ENCODE data around the gene PIK3C2B.

The PIK3C2B gene

DNA sequence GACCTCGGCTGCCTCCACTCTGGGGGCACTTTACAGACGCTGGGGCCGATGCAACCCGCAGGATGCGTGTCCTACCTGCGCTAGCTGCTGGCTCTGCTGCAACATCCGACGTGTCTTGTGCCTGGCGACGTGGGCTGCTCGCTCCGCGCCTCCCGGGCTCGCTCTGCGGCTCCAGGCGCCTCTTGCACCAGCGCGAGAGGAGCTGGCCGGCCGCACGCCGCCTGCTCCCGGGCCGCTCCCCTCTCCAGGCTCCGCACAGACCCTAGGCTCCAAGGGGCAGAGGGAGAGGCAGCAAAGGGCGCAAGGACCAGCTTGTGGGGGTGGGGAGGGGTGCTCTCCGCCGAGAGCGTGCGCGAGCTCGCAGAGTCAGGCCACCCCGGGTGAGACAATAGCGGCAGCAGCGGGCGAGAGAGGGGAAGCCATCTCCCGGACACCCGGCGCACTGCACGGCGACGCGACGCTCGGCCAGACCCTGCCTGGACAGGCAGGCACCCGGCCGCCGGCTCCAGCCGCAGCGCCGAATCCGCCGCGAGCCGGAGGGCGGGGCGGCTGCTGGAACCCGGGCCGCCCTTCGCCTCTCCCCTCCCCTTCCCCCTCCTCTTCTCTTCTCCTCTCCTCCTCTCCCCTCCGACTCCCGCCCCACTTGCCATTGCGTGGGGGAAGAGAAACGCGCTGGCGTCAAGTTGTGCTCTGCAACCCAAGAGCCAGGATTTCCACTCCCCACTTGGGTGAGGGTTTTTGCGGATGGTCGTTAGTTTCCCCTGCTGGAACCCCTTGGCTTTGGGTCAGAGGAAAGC lies at the start of gene PIK3C2B:
Gene PIK3C2B, minus strand, starts transcription at position 525 of the 797 bp plus-strand sequence. CDS start 25,003 bp downstream, outside the sequence.
- Histone ChIP-seq H3K4me1 (ENCODE audit: control insufficient read depth, insufficient read depth, low read length) (no peaks in the 10 kb centered on the region; the same call in 1 of the 2 replicates), H3K36me3 (ENCODE audit: control insufficient read depth, insufficient read depth, low read length) (no peaks in the 10 kb centered on the region), H3K4me3 (ENCODE audit: low read length) (peak within 1 kb of the TSS; percentile 78), H3K27me3 (ENCODE audit: control insufficient read depth, insufficient read depth, low read length) (no peaks in the 10 kb centered on the region), H3K9me3 (ENCODE audit: control insufficient read depth, insufficient read depth, low read length) (no peaks in the 10 kb centered on the region), H3K27ac (ENCODE audit: low read length) (no peak within 1 kb of the TSS)
- WGBS (ENCODE audit: insufficient coverage, insufficient read length), result no CpG with 5 or more reads among the region's 69 CpGs
- no peak for DNase-seq (ENCODE audit: low read depth, low spot score)

GRCh38 chr1:204544321-204544720 lies 49.7 kb upstream of the PIK3C2B start:
- no peak overlapping the region for H3K4me3 ChIP-seq (ENCODE audit: low read length)
- no peaks in the 10 kb centered on the region for H3K27me3 ChIP-seq (ENCODE audit: control insufficient read depth, insufficient read depth, low read length)
- peaks cover 43% of the 10 kb centered on the region; the same call in 1 of the 2 replicates for H3K36me3 ChIP-seq (ENCODE audit: control insufficient read depth, insufficient read depth, low read length)
- WGBS (ENCODE audit: insufficient coverage, insufficient read length), result no CpG with 5 or more reads among the region's 2 CpGs
- no peak for DNase-seq (ENCODE audit: low read depth, low spot score)
- no peak overlapping the region for H3K27ac ChIP-seq (ENCODE audit: low read length)
- no peaks in the 10 kb centered on the region for H3K9me3 ChIP-seq (ENCODE audit: control insufficient read depth, insufficient read depth, low read length)
- H3K4me1 ChIP-seq (ENCODE audit: control insufficient read depth, insufficient read depth, low read length), result no peaks in the 10 kb centered on the region

DNA sequence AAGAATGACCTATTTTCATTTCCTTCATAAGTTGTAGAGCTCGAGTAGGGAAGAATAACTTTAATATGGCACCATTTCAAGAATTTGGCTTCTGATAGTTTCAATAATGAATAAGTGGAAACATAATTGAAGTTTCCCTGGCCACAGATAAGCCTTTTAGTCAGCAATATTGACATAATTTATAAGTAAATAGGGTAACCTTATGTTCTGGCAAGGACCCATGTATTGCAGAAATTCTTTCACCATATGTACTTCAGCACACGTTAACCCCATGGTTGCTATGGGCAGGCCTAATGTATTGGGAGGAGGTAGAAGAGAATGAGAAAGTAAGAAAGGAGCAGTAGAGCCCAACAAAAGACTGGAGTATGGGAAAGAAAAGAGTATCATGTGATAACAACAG lies 47.0 kb upstream of the PIK3C2B start:
- Histone ChIP-seq H3K27ac (ENCODE audit: low read length) (no peak overlapping the region), H3K4me1 (ENCODE audit: control insufficient read depth, insufficient read depth, low read length) (no peaks in the 10 kb centered on the region), H3K4me3 (ENCODE audit: low read length) (no peak overlapping the region), H3K36me3 (ENCODE audit: control insufficient read depth, insufficient read depth, low read length) (peaks cover 41% of the 10 kb centered on the region; the same call in 1 of the 2 replicates), H3K9me3 (ENCODE audit: control insufficient read depth, insufficient read depth, low read length) (no peaks in the 10 kb centered on the region), H3K27me3 (ENCODE audit: control insufficient read depth, insufficient read depth, low read length) (no peaks in the 10 kb centered on the region)
- no peak for DNase-seq (ENCODE audit: low read depth, low spot score)
- no CpG with 5 or more reads among the region's 2 CpGs for WGBS (ENCODE audit: insufficient coverage, insufficient read length)

- Histone ChIP-seq H3K36me3 (ENCODE audit: control insufficient read depth, insufficient read depth, low read length) (peaks cover 23% of the 10 kb centered on the region; the same call in 1 of the 2 replicates), H3K4me1 (ENCODE audit: control insufficient read depth, insufficient read depth, low read length) (no peaks in the 10 kb centered on the region), H3K9me3 (ENCODE audit: control insufficient read depth, insufficient read depth, low read length) (no peaks in the 10 kb centered on the region), H3K27me3 (ENCODE audit: control insufficient read depth, insufficient read depth, low read length) (no peaks in the 10 kb centered on the region), H3K27ac (ENCODE audit: low read length) (no peak overlapping the region), H3K4me3 (ENCODE audit: low read length) (no peak overlapping the region)
- no peak for DNase-seq (ENCODE audit: low read depth, low spot score)
These were observed 38.2 kb upstream of the PIK3C2B start for GRCh38 chr1:204532832-204533231.

DNA sequence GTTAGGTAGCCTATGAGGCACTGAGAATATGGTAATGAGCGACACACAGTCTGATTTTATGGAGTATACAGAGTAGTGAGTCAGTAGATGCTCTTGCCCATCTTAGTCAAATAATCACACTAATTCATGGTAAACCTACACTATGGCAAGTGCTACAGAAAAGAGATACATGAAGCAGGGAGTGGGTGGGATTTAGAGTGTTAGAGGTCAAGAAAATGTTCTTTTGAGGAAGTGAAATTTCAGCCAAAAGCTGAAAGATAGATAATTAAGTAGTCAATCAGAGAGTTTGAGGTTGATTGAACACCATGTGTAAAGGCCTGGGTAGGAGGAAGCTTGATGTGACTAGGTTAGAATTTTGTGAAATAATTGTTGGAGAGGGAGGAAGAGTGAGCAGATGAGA lies 36.3 kb upstream of the PIK3C2B start:
- no peaks in the 10 kb centered on the region for H3K9me3 ChIP-seq (ENCODE audit: control insufficient read depth, insufficient read depth, low read length)
- WGBS (ENCODE audit: insufficient coverage, insufficient read length), result no CpG with 5 or more reads among the region's 1 CpG
- H3K4me3 ChIP-seq (ENCODE audit: low read length), result no peak overlapping the region
- no peak overlapping the region for H3K27ac ChIP-seq (ENCODE audit: low read length)
- H3K4me1 ChIP-seq (ENCODE audit: control insufficient read depth, insufficient read depth, low read length), result no peaks in the 10 kb centered on the region
- peaks cover 21% of the 10 kb centered on the region; the same call in 1 of the 2 replicates for H3K36me3 ChIP-seq (ENCODE audit: control insufficient read depth, insufficient read depth, low read length)
- H3K27me3 ChIP-seq (ENCODE audit: control insufficient read depth, insufficient read depth, low read length), result no peaks in the 10 kb centered on the region
- no peak for DNase-seq (ENCODE audit: low read depth, low spot score)

GRCh38 chr1:204529371-204529895 lies 34.8 kb upstream of the PIK3C2B start:
- Histone ChIP-seq H3K27ac (ENCODE audit: low read length) (no peak overlapping the region), H3K36me3 (ENCODE audit: control insufficient read depth, insufficient read depth, low read length) (peaks cover 21% of the 10 kb centered on the region; the same call in 1 of the 2 replicates), H3K27me3 (ENCODE audit: control insufficient read depth, insufficient read depth, low read length) (no peaks in the 10 kb centered on the region), H3K9me3 (ENCODE audit: control insufficient read depth, insufficient read depth, low read length) (no peaks in the 10 kb centered on the region), H3K4me1 (ENCODE audit: control insufficient read depth, insufficient read depth, low read length) (no peaks in the 10 kb centered on the region), H3K4me3 (ENCODE audit: low read length) (no peak overlapping the region)
- WGBS (ENCODE audit: insufficient coverage, insufficient read length), result no CpG with 5 or more reads among the region's 7 CpGs
- DNase-seq (ENCODE audit: low read depth, low spot score), result no peak

DNA sequence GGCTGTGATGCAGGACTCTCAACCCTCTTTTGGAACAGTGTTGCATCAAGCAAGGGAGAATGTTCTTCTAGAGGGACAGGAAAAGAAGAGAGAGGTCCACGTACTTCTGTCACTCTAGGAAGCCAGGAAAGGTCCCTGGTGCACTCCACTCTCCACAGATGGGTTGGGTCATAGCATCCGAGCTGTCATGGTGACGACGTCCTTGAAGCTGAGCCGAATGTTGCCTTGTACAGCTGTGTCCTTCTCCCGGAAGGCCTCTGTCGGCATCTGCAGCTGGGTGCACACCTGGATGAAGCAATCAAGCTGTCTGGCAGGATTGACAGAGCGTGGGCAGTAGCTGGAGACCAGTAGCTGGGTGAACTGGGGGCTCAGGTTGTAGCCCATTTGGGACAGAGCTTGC lies 34.1 kb upstream of the PIK3C2B start:
- H3K27me3 ChIP-seq (ENCODE audit: control insufficient read depth, insufficient read depth, low read length), result no peaks in the 10 kb centered on the region
- H3K4me3 ChIP-seq (ENCODE audit: low read length), result no peak overlapping the region
- WGBS (ENCODE audit: insufficient coverage, insufficient read length), result no CpG with 5 or more reads among the region's 8 CpGs

DNA sequence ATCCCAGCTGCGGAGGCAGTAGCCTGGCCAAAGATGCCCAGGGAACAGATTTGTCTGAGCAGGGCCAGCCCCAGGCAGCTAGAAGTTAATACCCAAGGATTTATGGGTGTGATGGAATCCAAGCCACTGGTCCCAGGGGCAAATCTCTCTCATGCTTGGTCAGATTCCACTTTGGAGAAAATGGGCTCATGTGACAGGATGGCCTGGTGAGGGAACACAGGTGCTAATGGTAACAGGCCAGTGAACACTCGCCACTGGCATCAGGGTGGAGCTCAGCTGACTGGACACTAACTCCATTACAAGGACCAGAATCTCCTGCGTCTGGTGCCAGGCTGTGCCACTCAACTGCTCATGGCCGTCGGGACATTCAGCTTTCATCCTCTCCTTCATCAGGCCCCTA lies 33.6 kb upstream of the PIK3C2B start:
- H3K4me1 ChIP-seq (ENCODE audit: control insufficient read depth, insufficient read depth, low read length), result no peaks in the 10 kb centered on the region
- WGBS (ENCODE audit: insufficient coverage, insufficient read length), result no CpG with 5 or more reads among the region's 5 CpGs
- H3K4me3 ChIP-seq (ENCODE audit: low read length), result no peak overlapping the region
- H3K36me3 ChIP-seq (ENCODE audit: control insufficient read depth, insufficient read depth, low read length), result peaks cover 18% of the 10 kb centered on the region; the same call in 1 of the 2 replicates
- H3K9me3 ChIP-seq (ENCODE audit: control insufficient read depth, insufficient read depth, low read length), result no peaks in the 10 kb centered on the region
- no peak for DNase-seq (ENCODE audit: low read depth, low spot score)
- H3K27ac ChIP-seq (ENCODE audit: low read length), result no peak overlapping the region
- no peaks in the 10 kb centered on the region for H3K27me3 ChIP-seq (ENCODE audit: control insufficient read depth, insufficient read depth, low read length)

More for the DNA sequence above, 34.1 kb upstream of the PIK3C2B start:
- Histone ChIP-seq H3K27ac (ENCODE audit: low read length) (no peak overlapping the region), H3K36me3 (ENCODE audit: control insufficient read depth, insufficient read depth, low read length) (peaks cover 21% of the 10 kb centered on the region; the same call in 1 of the 2 replicates), H3K9me3 (ENCODE audit: control insufficient read depth, insufficient read depth, low read length) (no peaks in the 10 kb centered on the region), H3K4me1 (ENCODE audit: control insufficient read depth, insufficient read depth, low read length) (no peaks in the 10 kb centered on the region)
- no peak for DNase-seq (ENCODE audit: low read depth, low spot score)

- Histone ChIP-seq H3K36me3 (ENCODE audit: control insufficient read depth, insufficient read depth, low read length) (peaks cover 14% of the 10 kb centered on the region; the same call in 1 of the 2 replicates), H3K9me3 (ENCODE audit: control insufficient read depth, insufficient read depth, low read length) (no peaks in the 10 kb centered on the region), H3K4me3 (ENCODE audit: low read length) (no peak overlapping the region), H3K27me3 (ENCODE audit: control insufficient read depth, insufficient read depth, low read length) (no peaks in the 10 kb centered on the region), H3K4me1 (ENCODE audit: control insufficient read depth, insufficient read depth, low read length) (no peaks in the 10 kb centered on the region), H3K27ac (ENCODE audit: low read length) (no peak overlapping the region)
- no peak for DNase-seq (ENCODE audit: low read depth, low spot score)
- WGBS (ENCODE audit: insufficient coverage, insufficient read length), result no CpG with 5 or more reads among the region's 3 CpGs
These were observed 30.4 kb upstream of the PIK3C2B start for GRCh38 chr1:204524986-204525385.

GRCh38 chr1:204523605-204524215 lies 29.1 kb upstream of the PIK3C2B start:
- H3K4me1 ChIP-seq (ENCODE audit: control insufficient read depth, insufficient read depth, low read length), result no peaks in the 10 kb centered on the region
- WGBS (ENCODE audit: insufficient coverage, insufficient read length), result no CpG with 5 or more reads among the region's 9 CpGs
- H3K27me3 ChIP-seq (ENCODE audit: control insufficient read depth, insufficient read depth, low read length), result no peaks in the 10 kb centered on the region
- H3K36me3 ChIP-seq (ENCODE audit: control insufficient read depth, insufficient read depth, low read length), result peaks cover 7% of the 10 kb centered on the region; the same call in 1 of the 2 replicates
- H3K27ac ChIP-seq (ENCODE audit: low read length), result no peak overlapping the region
- no peak for DNase-seq (ENCODE audit: low read depth, low spot score)
- no peaks in the 10 kb centered on the region for H3K9me3 ChIP-seq (ENCODE audit: control insufficient read depth, insufficient read depth, low read length)
- H3K4me3 ChIP-seq (ENCODE audit: low read length), result no peak overlapping the region
